Liver (tissue), 9 donors: ENCODE data around the gene DMXL2. TPM values are rescaled to one million over a fixed set of nuclear protein-coding genes. Genes with fewer than 3 reads are reported as not detected.

Experiments
- DNase-seq: peaks from one replicate; pipeline ENCODE4 v3.0.0-alpha.2; 2017; ENCODE audit warnings: low spot score
- H3K27ac ChIP-seq, 2 donors: one replicate each; pipeline ENCODE4 v1.7.0; 2013; ENCODE audit warnings: inconsistent platforms in 2 of 2, low read length in 2 of 2, control low read depth in 1 of 2, low read depth in 1 of 2, mild to moderate bottlenecking in 1 of 2
- H3K27me3 ChIP-seq, 4 donors: one replicate each; pipeline versions ENCODE4 v1.6.1 to v1.7.0; 2013; ENCODE audit warnings: low read length in 3 of 4, inconsistent platforms in 1 of 4, mild to moderate bottlenecking in 1 of 4, moderate library complexity in 1 of 4; ENCODE audit not compliant: control insufficient read depth in 4 of 4, insufficient read depth in 4 of 4
- H3K36me3 ChIP-seq, 4 donors: one replicate each; pipeline versions ENCODE4 v1.6.1 to v1.7.0; 2013; ENCODE audit warnings: low read length in 3 of 4, mild to moderate bottlenecking in 3 of 4, low read depth in 1 of 4, moderate library complexity in 1 of 4; ENCODE audit not compliant: control insufficient read depth in 4 of 4, insufficient read depth in 3 of 4
- H3K4me1 ChIP-seq, 4 donors: one replicate each; pipeline versions ENCODE4 v1.6.1 to v1.7.0; 2013; ENCODE audit warnings: low read length in 3 of 4, mild to moderate bottlenecking in 3 of 4, moderate library complexity in 1 of 4; ENCODE audit not compliant: control insufficient read depth in 4 of 4, insufficient read depth in 4 of 4
- H3K4me3 ChIP-seq, 3 donors: one replicate each; pipeline versions ENCODE4 v1.6.1 to v1.7.0; 2013; ENCODE audit warnings: low read length in 3 of 3, control low read depth in 1 of 3, low read depth in 1 of 3, mild to moderate bottlenecking in 1 of 3
- H3K9ac ChIP-seq, 2 donors: one replicate each; pipeline ENCODE4 v1.7.0; 2013; ENCODE audit warnings: low read length in 2 of 2, mild to moderate bottlenecking in 2 of 2, moderate library complexity in 2 of 2, control low read depth in 1 of 2, low read depth in 1 of 2
- H3K9me3 ChIP-seq, 4 donors: one replicate each; pipeline versions ENCODE4 v1.6.1 to v1.7.0; 2013; ENCODE audit warnings: low read length in 3 of 4; ENCODE audit not compliant: control insufficient read depth in 4 of 4
- EGR1 ChIP-seq, 2 donors: IDR thresholded peaks; 2 replicates each; pipeline ENCODE4 v1.6.1; 2016 to 2018; ENCODE audit warnings: antibody characterized with exemption in 2 of 2, low read depth in 2 of 2
- FOXA1 ChIP-seq: IDR thresholded peaks from 2 replicates; pipeline ENCODE4 v1.6.1; 2016; ENCODE audit warnings: antibody characterized with exemption
- FOXA2 ChIP-seq: IDR thresholded peaks from 2 replicates; pipeline ENCODE4 v1.6.1; 2016; ENCODE audit warnings: antibody characterized with exemption
- GABPA ChIP-seq, 2 donors: IDR thresholded peaks in 1 of 2; conservative IDR thresholded peaks in 1 of 2; 2 replicates each; pipeline ENCODE4 v1.6.1; 2016; ENCODE audit warnings: antibody characterized with exemption in 2 of 2, mild to moderate bottlenecking in 1 of 2, moderate library complexity in 1 of 2
- HNF4A ChIP-seq, 2 donors: conservative IDR thresholded peaks; 2 replicates each; pipeline ENCODE4 v1.6.1; 2016; ENCODE audit warnings: antibody characterized with exemption in 2 of 2, mild to moderate bottlenecking in 2 of 2
- HNF4G ChIP-seq: IDR thresholded peaks from 2 replicates; pipeline ENCODE4 v1.6.1; 2016; ENCODE audit warnings: antibody characterized with exemption
- JUND ChIP-seq, 2 donors: IDR thresholded peaks; 2 replicates each; pipeline ENCODE4 v1.6.1; 2016; ENCODE audit warnings: antibody characterized with exemption in 2 of 2
- NR2F2 ChIP-seq: IDR thresholded peaks from 2 replicates; pipeline ENCODE4 v1.6.1; 2016; ENCODE audit warnings: antibody characterized with exemption
- RAD21 ChIP-seq, 2 donors: IDR thresholded peaks; 2 replicates each; pipeline ENCODE4 v1.6.1; 2016; ENCODE audit warnings: antibody characterized with exemption in 2 of 2, mild to moderate bottlenecking in 2 of 2
- RXRA ChIP-seq, 2 donors: IDR thresholded peaks; 2 replicates each; pipeline ENCODE4 v1.6.1; 2017 to 2018; ENCODE audit warnings: antibody characterized with exemption in 2 of 2, mild to moderate bottlenecking in 1 of 2
- SP1 ChIP-seq: IDR thresholded peaks from 2 replicates; pipeline ENCODE4 v1.6.1; 2018; ENCODE audit warnings: antibody characterized with exemption, mild to moderate bottlenecking
- TAF1 ChIP-seq: conservative IDR thresholded peaks from 2 replicates; pipeline ENCODE4 v1.6.1; 2016; ENCODE audit warnings: antibody characterized with exemption, mild to moderate bottlenecking
- YY1 ChIP-seq: IDR thresholded peaks from 2 replicates; pipeline ENCODE4 v1.6.1; 2016; ENCODE audit warnings: antibody characterized with exemption, mild to moderate bottlenecking
- WGBS: extraction: QIAGEN DNeasy Blood & Tissue Kit; methylation state at CpG from one replicate; pipeline ENCODE4 v1.1.7; 2013; 5-methylcytosine and 5-hydroxymethylcytosine counted together
- polyA plus RNA-seq, 2 donors: library from polyadenylated mRNA; stranded (reverse) in 1 of 2; unstranded in 1 of 2; fragments of 200-250 nt in 1 of 2; fragments of >200 nt in 1 of 2; fragmentation: Nextera tagmentation in 1 of 2; extraction: Ambion mirVana in 1 of 2; gene quantifications; one replicate each; pipeline versions ENCODE4 v1.2.1 to v1.2.3, GENCODE V29; 2013 to 2015
- total RNA-seq, 2 donors: library from RNA; depleted of rRNA; stranded (reverse); fragments of >200 nt; gene quantifications; one replicate each; pipeline ENCODE4 v1.2.3, GENCODE V29; 2014
- TF ChIP-seq, protein P1 (sequence below): IDR thresholded peaks from 2 replicates; pipeline ENCODE4 v1.6.1; 2016; ENCODE audit warnings: antibody characterized with exemption, mild to moderate bottlenecking
- TF ChIP-seq, protein P2 (sequence below): fragments of 150-350 bp; IDR thresholded peaks from 2 replicates; pipeline ENCODE4 v1.5.1; 2017; ENCODE audit warnings: improper control_type of control experiment, low read depth, low read length; ENCODE audit not compliant: missing input control
- TF ChIP-seq, protein P3 (sequence below): IDR thresholded peaks from 2 replicates; pipeline ENCODE4 v1.6.1; 2016; ENCODE audit warnings: antibody characterized with exemption
- TF ChIP-seq, protein P4 (sequence below): IDR thresholded peaks from 2 replicates; pipeline ENCODE4 v1.6.1; 2016; ENCODE audit warnings: antibody characterized with exemption
- TF ChIP-seq, protein P5 (sequence below): IDR thresholded peaks from 2 replicates; pipeline ENCODE4 v1.6.1; 2016; ENCODE audit warnings: antibody characterized with exemption
- donor health status: healthy.
- donor health status: healthy.
- donor health status: healthy.
- donor health status: healthy.
- donor health status: healthy.

The DMXL2 gene
- total and polyA plus RNA-seq, 4 donors = 3.4 to 58.5 (median 17.6) TPM

DNA sequence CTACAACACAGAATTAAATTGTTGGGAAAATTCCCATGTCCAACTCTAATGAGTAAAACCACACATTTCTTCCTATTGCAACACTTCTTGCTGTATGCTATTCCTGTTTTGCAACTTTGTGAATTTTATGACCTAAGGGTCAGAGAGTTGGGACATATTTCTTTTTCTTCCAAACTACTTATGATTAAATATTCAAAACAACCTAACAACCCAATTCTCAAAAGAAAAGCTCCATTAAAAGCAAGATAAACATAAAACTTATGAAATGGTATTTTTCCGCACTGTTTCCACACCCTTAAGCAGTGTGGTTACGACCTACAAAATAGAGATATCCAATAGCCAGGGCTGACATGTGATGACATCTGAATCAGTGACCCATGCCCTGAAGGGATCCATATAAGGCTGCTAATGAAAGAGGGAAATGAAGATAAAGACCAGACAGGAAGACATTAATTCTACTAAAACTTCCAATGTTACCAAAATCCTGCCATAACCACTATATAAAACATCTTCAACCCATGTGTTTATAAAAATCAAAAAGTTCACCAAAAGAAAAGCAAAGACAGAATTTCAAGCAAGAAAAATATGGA is 45.6 kb downstream of the DMXL2 start:
- no peak overlapping the region for H3K4me3 ChIP-seq
- no peak overlapping the region for H3K9ac ChIP-seq
- no peak for DNase-seq
- no peak overlapping the region for H3K27ac ChIP-seq
- H3K4me1 ChIP-seq = peaks cover 0 to 4% (median 0%) of the 10 kb centered on the region in 4 donors
- 81% methylated on average over 2 of the region's 2 CpGs for WGBS
- H3K27me3 ChIP-seq = no peaks in the 10 kb centered on the region
- H3K36me3 ChIP-seq = no peaks in the 10 kb centered on the region
- no peaks in the 10 kb centered on the region for H3K9me3 ChIP-seq
- TF ChIP-seq RAD21 (IDR thresholded peaks at IDR 0.05) = no peak
- peak in 1 of 2 donors; percentile 13 for TF ChIP-seq HNF4A (conservative IDR thresholded peaks at IDR 0.05)
- TF ChIP-seq JUND (IDR thresholded peaks at IDR 0.05) = no peak
- TF ChIP-seq NR2F2 = peak; percentile 80

DNA sequence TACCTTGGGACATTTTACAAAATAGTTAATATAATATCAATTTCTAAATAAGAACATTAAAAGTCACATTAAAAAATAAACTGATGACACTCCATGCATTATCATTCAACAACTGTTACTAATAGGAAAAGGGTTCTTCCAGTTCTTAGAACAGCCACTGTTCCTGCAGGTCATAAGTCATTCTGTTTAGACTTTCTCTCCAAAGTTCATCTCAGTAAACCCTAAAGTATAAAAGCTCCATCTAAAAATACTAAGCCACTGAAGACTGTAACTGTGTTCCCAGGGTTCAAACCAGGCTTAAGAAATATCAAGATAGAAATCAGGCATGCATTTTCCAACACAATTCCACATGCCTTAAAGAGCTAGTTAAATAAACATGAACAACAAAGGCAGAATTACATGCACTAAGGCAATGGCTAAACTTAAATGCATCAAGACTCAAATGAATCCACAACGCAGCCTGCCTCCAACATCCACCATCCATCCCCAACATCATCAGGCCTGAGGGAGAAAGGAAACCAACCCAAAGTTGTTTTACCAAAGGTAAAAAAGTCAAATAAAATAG is 46.2 kb downstream of the DMXL2 start:
- no peaks in the 10 kb centered on the region for H3K9me3 ChIP-seq
- 96% methylated on average over 1 of the region's 1 CpG for WGBS
- TF ChIP-seq TAF1 (no peak), EGR1 (IDR thresholded peaks at IDR 0.05; ENCODE audit: low read depth in 2 of 2) (no peak), GABPA (IDR thresholded peaks at IDR 0.05 in 1 of 2, conservative IDR thresholded peaks at IDR 0.05 in 1 of 2) (no peak), HNF4G (no peak), FOXA2 (no peak), HNF4A (conservative IDR thresholded peaks at IDR 0.05) (no peak), YY1 (no peak), JUND (IDR thresholded peaks at IDR 0.05) (no peak), SP1 (no peak), FOXA1 (no peak), NR2F2 (no peak), RXRA (IDR thresholded peaks at IDR 0.05) (no peak), RAD21 (IDR thresholded peaks at IDR 0.05) (no peak)
- TF ChIP-seq, protein P1, sequence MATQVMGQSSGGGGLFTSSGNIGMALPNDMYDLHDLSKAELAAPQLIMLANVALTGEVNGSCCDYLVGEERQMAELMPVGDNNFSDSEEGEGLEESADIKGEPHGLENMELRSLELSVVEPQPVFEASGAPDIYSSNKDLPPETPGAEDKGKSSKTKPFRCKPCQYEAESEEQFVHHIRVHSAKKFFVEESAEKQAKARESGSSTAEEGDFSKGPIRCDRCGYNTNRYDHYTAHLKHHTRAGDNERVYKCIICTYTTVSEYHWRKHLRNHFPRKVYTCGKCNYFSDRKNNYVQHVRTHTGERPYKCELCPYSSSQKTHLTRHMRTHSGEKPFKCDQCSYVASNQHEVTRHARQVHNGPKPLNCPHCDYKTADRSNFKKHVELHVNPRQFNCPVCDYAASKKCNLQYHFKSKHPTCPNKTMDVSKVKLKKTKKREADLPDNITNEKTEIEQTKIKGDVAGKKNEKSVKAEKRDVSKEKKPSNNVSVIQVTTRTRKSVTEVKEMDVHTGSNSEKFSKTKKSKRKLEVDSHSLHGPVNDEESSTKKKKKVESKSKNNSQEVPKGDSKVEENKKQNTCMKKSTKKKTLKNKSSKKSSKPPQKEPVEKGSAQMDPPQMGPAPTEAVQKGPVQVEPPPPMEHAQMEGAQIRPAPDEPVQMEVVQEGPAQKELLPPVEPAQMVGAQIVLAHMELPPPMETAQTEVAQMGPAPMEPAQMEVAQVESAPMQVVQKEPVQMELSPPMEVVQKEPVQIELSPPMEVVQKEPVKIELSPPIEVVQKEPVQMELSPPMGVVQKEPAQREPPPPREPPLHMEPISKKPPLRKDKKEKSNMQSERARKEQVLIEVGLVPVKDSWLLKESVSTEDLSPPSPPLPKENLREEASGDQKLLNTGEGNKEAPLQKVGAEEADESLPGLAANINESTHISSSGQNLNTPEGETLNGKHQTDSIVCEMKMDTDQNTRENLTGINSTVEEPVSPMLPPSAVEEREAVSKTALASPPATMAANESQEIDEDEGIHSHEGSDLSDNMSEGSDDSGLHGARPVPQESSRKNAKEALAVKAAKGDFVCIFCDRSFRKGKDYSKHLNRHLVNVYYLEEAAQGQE = no peak
- TF ChIP-seq, protein P2, sequence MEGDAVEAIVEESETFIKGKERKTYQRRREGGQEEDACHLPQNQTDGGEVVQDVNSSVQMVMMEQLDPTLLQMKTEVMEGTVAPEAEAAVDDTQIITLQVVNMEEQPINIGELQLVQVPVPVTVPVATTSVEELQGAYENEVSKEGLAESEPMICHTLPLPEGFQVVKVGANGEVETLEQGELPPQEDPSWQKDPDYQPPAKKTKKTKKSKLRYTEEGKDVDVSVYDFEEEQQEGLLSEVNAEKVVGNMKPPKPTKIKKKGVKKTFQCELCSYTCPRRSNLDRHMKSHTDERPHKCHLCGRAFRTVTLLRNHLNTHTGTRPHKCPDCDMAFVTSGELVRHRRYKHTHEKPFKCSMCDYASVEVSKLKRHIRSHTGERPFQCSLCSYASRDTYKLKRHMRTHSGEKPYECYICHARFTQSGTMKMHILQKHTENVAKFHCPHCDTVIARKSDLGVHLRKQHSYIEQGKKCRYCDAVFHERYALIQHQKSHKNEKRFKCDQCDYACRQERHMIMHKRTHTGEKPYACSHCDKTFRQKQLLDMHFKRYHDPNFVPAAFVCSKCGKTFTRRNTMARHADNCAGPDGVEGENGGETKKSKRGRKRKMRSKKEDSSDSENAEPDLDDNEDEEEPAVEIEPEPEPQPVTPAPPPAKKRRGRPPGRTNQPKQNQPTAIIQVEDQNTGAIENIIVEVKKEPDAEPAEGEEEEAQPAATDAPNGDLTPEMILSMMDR = no peak
- TF ChIP-seq, protein P3, sequence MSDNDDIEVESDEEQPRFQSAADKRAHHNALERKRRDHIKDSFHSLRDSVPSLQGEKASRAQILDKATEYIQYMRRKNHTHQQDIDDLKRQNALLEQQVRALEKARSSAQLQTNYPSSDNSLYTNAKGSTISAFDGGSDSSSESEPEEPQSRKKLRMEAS = no peak
- TF ChIP-seq, protein P4, sequence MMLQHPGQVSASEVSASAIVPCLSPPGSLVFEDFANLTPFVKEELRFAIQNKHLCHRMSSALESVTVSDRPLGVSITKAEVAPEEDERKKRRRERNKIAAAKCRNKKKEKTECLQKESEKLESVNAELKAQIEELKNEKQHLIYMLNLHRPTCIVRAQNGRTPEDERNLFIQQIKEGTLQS = no peak
- TF ChIP-seq, protein P5, sequence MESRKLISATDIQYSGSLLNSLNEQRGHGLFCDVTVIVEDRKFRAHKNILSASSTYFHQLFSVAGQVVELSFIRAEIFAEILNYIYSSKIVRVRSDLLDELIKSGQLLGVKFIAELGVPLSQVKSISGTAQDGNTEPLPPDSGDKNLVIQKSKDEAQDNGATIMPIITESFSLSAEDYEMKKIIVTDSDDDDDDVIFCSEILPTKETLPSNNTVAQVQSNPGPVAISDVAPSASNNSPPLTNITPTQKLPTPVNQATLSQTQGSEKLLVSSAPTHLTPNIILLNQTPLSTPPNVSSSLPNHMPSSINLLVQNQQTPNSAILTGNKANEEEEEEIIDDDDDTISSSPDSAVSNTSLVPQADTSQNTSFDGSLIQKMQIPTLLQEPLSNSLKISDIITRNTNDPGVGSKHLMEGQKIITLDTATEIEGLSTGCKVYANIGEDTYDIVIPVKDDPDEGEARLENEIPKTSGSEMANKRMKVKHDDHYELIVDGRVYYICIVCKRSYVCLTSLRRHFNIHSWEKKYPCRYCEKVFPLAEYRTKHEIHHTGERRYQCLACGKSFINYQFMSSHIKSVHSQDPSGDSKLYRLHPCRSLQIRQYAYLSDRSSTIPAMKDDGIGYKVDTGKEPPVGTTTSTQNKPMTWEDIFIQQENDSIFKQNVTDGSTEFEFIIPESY = no peak
- no peak overlapping the region for H3K27ac ChIP-seq
- H3K9ac ChIP-seq = no peak overlapping the region
- H3K4me1 ChIP-seq = peaks cover 0 to 4% (median 0%) of the 10 kb centered on the region in 4 donors
- no peak for DNase-seq
- no peak overlapping the region for H3K4me3 ChIP-seq
- H3K27me3 ChIP-seq = no peaks in the 10 kb centered on the region
- H3K36me3 ChIP-seq = no peaks in the 10 kb centered on the region
